ENCODE results near the gene OSBPL1A.
"Not testable (repeated sequence)": the region's sequence is repeated elsewhere in the genome, so short reads cannot be mapped to it uniquely, and the experiment has no call there.

The OSBPL1A gene

GRCh38 chr18:24187049-24187448, 210.6 kb downstream of the OSBPL1A start:
- DNase-seq (ENCODE audit: low read depth) = no peak

DNA sequence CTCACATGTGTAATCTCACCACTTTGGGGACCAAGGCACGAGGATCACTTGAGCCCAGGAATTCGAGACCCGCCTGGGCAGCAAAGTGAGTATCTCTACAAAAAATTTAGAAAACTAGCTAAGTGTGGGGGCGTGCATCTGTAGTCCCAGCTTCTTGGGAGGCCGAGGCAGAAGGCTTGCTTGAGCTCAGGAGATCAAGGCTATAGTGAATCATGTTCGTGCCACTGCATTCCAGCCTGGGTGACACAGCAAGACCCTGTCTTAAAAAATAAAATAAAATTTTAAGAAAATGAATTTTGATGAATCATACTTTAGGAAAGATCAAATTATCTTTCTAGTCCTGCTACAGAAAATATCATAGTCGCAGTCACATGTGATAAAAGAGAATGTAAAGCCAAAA, 211.8 kb downstream of the OSBPL1A start:
- no peak for DNase-seq (ENCODE audit: low read depth)

DNA sequence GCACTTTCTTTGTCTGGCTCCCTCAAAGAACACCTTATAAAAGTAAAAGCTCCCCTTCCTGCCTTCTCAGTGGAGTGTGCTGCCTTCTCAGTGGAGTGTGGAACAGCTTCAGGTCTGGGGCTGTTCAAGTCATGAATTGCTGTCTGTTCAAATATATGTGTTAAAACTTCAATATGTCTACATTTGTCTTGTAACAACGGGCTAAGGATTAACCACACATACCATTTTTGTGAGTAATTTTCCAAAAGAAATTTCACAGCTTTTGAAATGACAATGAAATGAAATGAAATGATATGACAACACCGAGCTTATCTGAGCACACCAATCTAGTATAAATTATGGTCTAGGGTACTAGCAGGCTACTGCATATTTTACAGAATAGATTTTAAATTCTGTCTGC, 215.8 kb downstream of the OSBPL1A start:
- DNase-seq (ENCODE audit: low read depth) = peak; percentile 25

DNA sequence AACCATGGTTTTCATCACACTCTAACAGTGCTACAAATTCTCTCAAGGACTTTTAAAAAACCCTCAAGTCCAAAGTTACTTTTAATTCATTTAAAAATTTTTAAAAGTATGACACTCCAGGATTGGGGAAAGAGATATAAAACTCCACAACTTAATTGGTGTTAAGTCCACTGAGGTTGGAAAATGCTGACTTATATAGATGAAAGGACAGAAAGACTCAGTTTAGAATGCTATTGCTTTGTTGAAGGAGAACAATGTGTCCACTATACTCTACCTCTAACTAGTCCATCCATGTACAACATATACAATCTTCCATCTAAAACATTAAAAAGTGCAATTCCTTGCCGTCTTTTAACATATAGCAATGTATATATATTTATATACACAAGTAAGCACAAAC, 217.6 kb downstream of the OSBPL1A start:
- DNase-seq (ENCODE audit: low read depth) = no peak

DNA sequence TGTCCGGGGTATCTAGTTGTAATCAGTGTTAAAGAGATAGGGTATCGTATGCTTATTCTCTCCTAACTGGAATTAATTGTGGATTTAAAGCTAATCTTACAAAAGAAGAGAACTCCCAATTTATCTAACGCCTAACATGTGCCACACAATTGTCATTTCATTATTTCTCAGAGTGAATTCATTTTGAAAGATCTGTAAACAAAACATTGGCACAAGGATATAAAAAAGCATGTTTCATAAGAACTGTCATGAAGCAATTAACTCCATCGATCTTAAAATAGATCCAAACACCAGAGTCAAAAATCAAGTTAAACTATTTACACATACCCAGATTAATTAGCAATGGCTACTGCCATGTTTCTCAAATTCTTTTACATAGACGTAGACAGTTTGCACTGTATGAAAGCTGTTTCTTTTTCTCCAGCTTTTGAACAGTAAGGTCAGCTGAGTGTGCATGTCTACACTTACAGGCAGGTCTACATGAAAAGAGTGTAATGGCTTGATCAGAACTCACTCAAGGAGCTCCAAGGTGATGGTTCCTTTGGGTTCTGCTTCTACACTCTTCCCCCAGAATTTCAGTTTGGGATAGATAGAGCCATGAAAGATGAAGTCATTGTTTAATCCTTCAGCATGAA, 220.0 kb downstream of the OSBPL1A start:
- DNase-seq (ENCODE audit: low read depth) = no peak

- no peak for DNase-seq (ENCODE audit: low read depth)
Observed at GRCh38 chr18:24176727-24177416, 220.8 kb downstream of the OSBPL1A start.

- no peak for DNase-seq (ENCODE audit: low read depth)
Observed at GRCh38 chr18:24173997-24174396, 223.6 kb downstream of the OSBPL1A start.

- no peak for DNase-seq (ENCODE audit: low read depth)
Observed at GRCh38 chr18:24170360-24170759, 227.3 kb downstream of the OSBPL1A start.

GRCh38 chr18:24168496-24168895, 229.1 kb downstream of the OSBPL1A start:
- DNase-seq (ENCODE audit: low read depth) = no peak

DNA sequence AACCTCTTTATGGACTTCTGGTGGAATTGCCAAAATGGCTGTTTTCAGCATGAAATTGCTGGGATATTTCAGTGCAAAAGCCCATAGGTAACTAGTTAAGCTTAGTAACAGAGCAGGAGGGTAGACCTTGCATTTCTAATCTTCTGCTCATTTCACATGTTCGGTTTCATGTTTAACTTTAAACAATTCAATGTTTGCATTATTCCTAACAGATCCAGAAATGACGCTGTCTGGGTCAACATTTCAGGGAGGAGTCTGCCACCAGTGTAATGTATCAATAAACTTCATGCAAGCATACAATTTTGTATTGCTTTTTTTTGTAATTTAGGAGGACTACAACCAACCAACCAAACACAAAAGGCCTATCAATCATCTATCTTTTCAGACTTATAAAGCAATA, 236.3 kb downstream of the OSBPL1A start:
- DNase-seq (ENCODE audit: low read depth) = no peak

GRCh38 chr18:24160086-24160485, 237.5 kb downstream of the OSBPL1A start:
- no peak for DNase-seq (ENCODE audit: low read depth)

DNA sequence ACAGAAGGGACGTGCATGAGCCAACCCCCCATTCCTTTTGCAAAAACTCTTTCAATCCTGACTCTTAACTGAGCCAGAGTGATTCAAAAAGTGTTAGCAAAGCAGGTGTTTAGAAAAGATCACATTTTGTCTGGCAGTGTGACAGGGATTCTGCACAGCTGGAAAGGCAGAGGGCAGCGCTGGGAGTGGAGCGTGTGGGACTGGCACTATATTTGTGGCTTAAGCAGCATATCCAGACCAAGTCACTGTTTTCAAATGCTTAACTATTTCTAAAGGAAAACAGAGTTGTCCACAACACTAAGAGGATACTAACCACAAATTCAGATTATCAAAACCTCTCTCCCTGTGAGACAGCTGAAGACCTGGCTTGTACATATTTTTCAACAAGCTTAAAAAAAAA, 239.8 kb downstream of the OSBPL1A start:
- DNase-seq (ENCODE audit: low read depth) = no peak

- no peak for DNase-seq (ENCODE audit: low read depth)
Observed at GRCh38 chr18:24153397-24153796, 244.2 kb downstream of the OSBPL1A start.

DNA sequence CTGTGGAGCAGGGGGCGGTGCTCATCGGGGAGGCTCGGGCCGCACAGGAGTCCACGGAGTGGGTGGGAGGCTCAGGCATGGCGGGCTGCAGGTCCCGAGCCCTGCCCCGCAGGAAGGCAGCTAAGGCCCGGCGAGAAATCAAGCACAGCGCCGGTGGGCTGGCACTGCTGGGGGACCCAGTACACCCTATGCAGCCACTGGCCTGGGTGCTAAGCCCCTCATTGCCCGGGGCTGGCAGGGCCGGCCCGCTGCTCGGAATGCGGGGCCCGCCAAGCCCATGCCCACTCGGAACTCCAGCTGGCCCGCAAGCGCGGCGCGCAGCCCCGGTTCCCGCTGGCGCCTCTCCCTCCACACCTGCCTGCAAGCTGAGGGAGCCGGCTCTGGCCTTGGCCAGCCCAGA, 248.0 kb downstream of the OSBPL1A start:
- not testable (repeated sequence) for DNase-seq (ENCODE audit: low read depth)

GRCh38 chr18:24142376-24142775, 255.2 kb downstream of the OSBPL1A start:
- DNase-seq (ENCODE audit: low read depth) = no peak

DNA sequence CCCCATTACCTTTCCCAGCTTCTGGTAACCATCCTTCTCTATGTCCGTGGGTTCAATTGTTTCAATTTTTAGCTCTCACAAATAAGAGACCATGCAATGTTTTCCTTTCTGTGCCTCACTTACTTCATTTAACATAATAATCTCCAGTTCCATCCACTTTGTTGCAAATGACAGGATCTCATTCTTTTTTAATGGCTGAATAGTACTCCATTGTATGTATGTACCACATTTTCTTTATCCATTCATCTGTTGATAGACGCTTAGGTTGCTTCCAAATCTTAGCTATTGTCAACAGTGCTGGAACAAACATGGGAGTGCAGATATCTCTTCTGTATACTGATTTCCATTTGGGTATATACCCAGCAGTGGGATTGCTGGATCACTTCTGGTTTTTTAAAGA, 256.9 kb downstream of the OSBPL1A start:
- no peak for DNase-seq (ENCODE audit: low read depth)

DNA sequence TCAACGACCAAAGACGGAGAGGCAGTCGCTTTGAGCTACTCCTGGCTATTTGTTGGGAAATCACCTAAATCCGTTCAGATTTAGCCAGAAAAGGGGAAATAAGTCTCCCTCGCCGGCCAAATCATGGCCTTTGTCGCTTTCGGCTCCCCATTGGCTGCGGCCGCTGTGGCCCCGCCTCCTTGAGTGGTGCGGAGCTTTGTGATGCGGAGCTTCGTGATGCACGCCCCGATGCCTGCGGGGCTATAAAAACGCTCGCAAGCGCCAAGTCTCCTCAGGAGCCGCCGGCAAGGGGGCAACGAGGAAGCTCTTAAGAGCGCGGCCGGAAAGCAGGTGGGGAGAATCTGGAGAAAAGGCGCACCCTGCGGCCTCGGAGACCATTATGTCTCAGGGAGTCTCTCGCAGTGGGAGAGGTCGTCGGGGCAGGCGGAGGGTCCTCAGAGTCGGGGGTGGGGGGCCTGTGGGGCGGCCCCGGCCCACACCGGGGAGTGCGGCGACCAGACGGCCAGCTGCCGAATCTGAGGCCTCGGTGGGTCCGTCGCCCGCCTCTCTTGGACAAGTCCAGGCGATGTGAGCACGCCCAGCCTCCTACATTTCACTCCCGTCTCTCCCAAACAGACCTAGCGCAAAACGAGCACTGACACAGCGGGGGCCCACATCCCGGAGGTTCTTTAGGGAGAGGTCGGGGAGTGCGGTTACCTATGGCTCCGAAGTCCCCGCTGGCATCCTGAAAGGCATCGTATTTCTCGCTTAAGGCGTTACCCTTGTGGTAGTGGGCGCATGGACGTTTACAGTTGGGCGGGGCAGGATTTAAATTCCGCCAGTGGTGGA, 258.6 kb downstream of the OSBPL1A start, which contains the start of gene CABYR:
Gene CABYR (plus strand): TSS at position 274 of the 828 bp plus-strand sequence. CDS start 4,053 bp downstream, outside the sequence.
- peak; percentile 54 for DNase-seq (ENCODE audit: low read depth)

- DNase-seq (ENCODE audit: low read depth) = no peak
Observed at GRCh38 chr18:24138409-24138788, 259.2 kb downstream of the OSBPL1A start.

GRCh38 chr18:24136967-24137373, 260.7 kb downstream of the OSBPL1A start:
- no peak for DNase-seq (ENCODE audit: low read depth)

DNA sequence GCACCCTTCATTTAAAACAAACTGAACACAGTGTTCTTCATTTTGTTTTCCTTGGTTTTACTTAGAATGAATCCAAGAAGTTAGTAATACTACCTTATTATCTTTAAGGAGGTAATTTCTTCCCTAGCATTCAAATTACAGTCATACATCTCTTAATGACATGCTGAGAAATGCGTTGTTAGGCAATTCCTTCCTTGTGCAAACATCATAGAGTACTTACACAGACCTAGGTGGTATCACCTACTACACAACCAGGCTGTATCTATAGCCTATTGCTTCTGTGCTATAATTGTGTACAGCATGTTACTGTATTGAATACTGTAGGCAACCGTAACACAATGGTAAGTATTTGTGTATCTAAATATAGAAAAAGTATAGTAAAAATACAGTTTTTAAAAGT, 267.1 kb downstream of the OSBPL1A start:
- no peak for DNase-seq (ENCODE audit: low read depth)

DNA sequence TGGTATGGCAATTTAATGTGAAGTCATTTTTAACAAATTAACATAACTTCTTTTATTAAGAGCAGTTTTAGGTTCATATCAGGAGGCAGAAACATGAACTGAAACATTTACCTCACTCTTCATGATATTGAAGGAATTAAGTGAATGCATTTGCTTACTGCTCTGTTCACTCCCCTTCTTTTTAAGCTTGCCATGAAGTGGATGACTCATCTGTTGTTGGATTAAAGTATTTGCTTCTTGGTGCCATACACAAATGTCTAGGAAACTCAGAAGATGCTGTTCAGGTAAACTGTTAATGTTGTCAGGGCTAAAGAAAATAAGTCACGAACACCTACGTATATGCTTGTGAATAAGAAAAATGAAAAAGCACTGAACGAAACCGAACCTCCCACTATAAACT, 268.9 kb downstream of the OSBPL1A start:
- no peak for DNase-seq (ENCODE audit: low read depth)

- no peak for DNase-seq (ENCODE audit: low read depth)
Observed at GRCh38 chr18:24127735-24128134, 269.9 kb downstream of the OSBPL1A start.

Data from HS-5 (cell line).